CD4-positive, alpha-beta T cell (primary cell): Measurements from ENCODE around the gene SNX14. TPM values are rescaled to one million over a fixed set of nuclear protein-coding genes. Genes with fewer than 3 reads are reported as not detected.

Experiments
- ATAC-seq: fragments of 200-7000 bp; cut with Tn5 transposase; one replicate; pipeline ENCODE4 v1.10.0; 2022; ENCODE audit warnings: mild to moderate bottlenecking; ENCODE audit not compliant: poor library complexity
- CTCF ChIA-PET: fragments of 350-600 bp; sonication (Branson Sonifier 250); formaldehyde crosslinking; loops from one replicate; lab custom pipeline; 2021; ENCODE audit warnings: antibody characterized with exemption, inconsistent platforms; lab: Charles Lee
- POLR2A ChIA-PET: fragments of 350-600 bp; sonication (Branson Sonifier 250); formaldehyde crosslinking; loops from one replicate; lab custom pipeline; 2021; ENCODE audit warnings: antibody characterized with exemption, inconsistent platforms; lab: Charles Lee
- DNase-seq, 14 experiments: peaks; one replicate each; pipeline ENCODE4 v3.0.0-alpha.2; 2013 to 2020; ENCODE audit warnings: mixed read lengths in 2 of 14
- H3K27ac ChIP-seq, 2 donors: one replicate each; pipeline versions ENCODE4 v1.5.1 to v1.7.0; 2013; ENCODE audit warnings: low read length in 2 of 2, low read depth in 1 of 2, mild to moderate bottlenecking in 1 of 2
- H3K27me3 ChIP-seq, 2 experiments: 1 replicate in 1 of 2; 2 replicates in 1 of 2; pipeline versions ENCODE4 v1.6.1 to v1.7.0; 2013; ENCODE audit warnings: low read length in 2 of 2, control low read depth in 1 of 2, mild to moderate bottlenecking in 1 of 2, moderate library complexity in 1 of 2; ENCODE audit not compliant: insufficient read depth in 2 of 2, control insufficient read depth in 1 of 2
- H3K36me3 ChIP-seq: one replicate; pipeline ENCODE4 v1.6.1; 2013; ENCODE audit warnings: low read length, control low read depth; ENCODE audit not compliant: insufficient read depth
- H3K4me1 ChIP-seq: one replicate; pipeline ENCODE4 v1.6.1; 2013; ENCODE audit warnings: low read length, control low read depth; ENCODE audit not compliant: insufficient read depth
- H3K4me3 ChIP-seq: one replicate; pipeline ENCODE4 v1.5.1; 2013; ENCODE audit warnings: mild to moderate bottlenecking, low read length, moderate library complexity
- H3K9me3 ChIP-seq, 2 experiments: 1 replicate in 1 of 2; 2 replicates in 1 of 2; pipeline versions ENCODE4 v1.6.1 to v1.7.0; 2013; ENCODE audit warnings: low read length in 2 of 2, mild to moderate bottlenecking in 2 of 2, control low read depth in 1 of 2, moderate library complexity in 1 of 2; ENCODE audit not compliant: control insufficient read depth in 1 of 2, insufficient read depth in 1 of 2
- H3K27ac Mint-ChIP-seq: one replicate; pipeline ENCODE4 v1.8.0; 2020; ENCODE audit warnings: mixed read lengths
- H3K27me3 Mint-ChIP-seq: one replicate; pipeline ENCODE4 v1.8.0; 2021; ENCODE audit warnings: mixed read lengths
- H3K36me3 Mint-ChIP-seq: one replicate; pipeline ENCODE4 v1.8.0; 2021; ENCODE audit warnings: low read depth, mixed read lengths
- H3K4me1 Mint-ChIP-seq: one replicate; pipeline ENCODE4 v1.8.0; 2021; ENCODE audit warnings: low read depth, mixed read lengths
- H3K4me3 Mint-ChIP-seq: one replicate; pipeline ENCODE4 v1.8.0; 2020; ENCODE audit warnings: mild to moderate bottlenecking, mixed read lengths
- H3K9me3 Mint-ChIP-seq: one replicate; pipeline ENCODE4 v1.8.0; 2020; ENCODE audit warnings: mixed read lengths
- CTCF ChIP-seq: fragments of 200-600 bp; IDR thresholded peaks from one replicate; pipeline ENCODE4 v1.8.0; 2022; ENCODE audit warnings: antibody characterized with exemption, mild to moderate bottlenecking
- intact Hi-C, 2 experiments: fragments of 100-400 bp; cut with DNase I in 1 of 2; cut with micrococcal nuclease in 1 of 2; formaldehyde crosslinking; loops; one replicate each; pipeline versions ENCODE4 v1.15.1 to v1.9.0; 2023 to 2025; cut with DNase I, micrococcal nuclease
- total RNA-seq, 174 experiments: library from RNA in 2 of 174; stranded (reverse) in 2 of 174; gene quantifications; one replicate each; pipeline ENCODE4 v1.2.3 and lab custom pipeline; 2021 to 2026

Gene SNX14
- total RNA-seq, 2 experiments from 2014 or later = 30.8 to 31.5 TPM

- Histone ChIP-seq H3K4me1 (peaks cover 43% of the 10 kb centered on the region), H3K4me3 (no peak overlapping the region), H3K36me3 (no peaks in the 10 kb centered on the region), H3K27me3 (peaks cover 4 to 12% of the 10 kb centered on the region in 2 experiments), H3K9me3 (no peaks in the 10 kb centered on the region), H3K27ac (no peak overlapping the region)
- no peak for ATAC-seq
- intact Hi-C loops = no loop called here
- ChIA-PET CTCF (no interaction called here), POLR2A (interaction anchor here (2.2 kb wide), 1 partner anchor 8 kb away, joined by 9 read pairs; the partner anchor contains the start of gene NT5E)
- Mint-ChIP-seq H3K27ac (no peak overlapping the region), H3K4me3 (no peak overlapping the region), H3K4me1 (peaks cover 52% of the 10 kb centered on the region), H3K27me3 (peaks cover 12% of the 10 kb centered on the region), H3K36me3 (no peaks in the 10 kb centered on the region), H3K9me3 (no peaks in the 10 kb centered on the region)
- no peak for TF ChIP-seq CTCF
- no peak for DNase-seq
These were observed 135.5 kb downstream of the SNX14 start for GRCh38 chr6:85458184-85458583.

DNA sequence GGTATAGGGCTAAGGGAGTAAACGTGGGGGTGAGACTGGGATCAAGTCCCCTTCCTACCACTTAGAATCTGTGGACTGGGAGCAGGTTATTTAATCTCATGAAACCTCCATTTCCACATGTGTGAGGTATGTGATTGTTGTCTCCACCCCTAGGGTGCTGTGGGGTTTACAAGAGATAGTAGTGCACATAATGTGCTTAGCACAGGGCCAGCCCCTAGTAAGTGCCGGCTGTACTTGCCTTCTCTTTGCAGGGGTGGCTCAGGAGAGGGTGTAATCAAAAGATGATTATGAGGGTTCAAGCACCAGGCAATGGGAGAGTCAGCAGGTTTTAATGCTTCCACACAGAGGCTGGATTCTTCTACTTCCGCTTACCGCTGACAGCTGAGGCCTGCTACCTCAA is 136.9 kb downstream of the SNX14 start:
- Histone ChIP-seq H3K27me3 (peaks cover 4 to 17% of the 10 kb centered on the region in 2 experiments), H3K9me3 (no peaks in the 10 kb centered on the region), H3K4me3 (no peak overlapping the region), H3K27ac (no peak overlapping the region), H3K36me3 (no peaks in the 10 kb centered on the region), H3K4me1 (peaks cover 40% of the 10 kb centered on the region)
- no peak for ATAC-seq
- Mint-ChIP-seq H3K36me3 (no peaks in the 10 kb centered on the region), H3K4me1 (peaks cover 57% of the 10 kb centered on the region), H3K27me3 (peaks cover 23% of the 10 kb centered on the region), H3K4me3 (no peak overlapping the region), H3K27ac (no peak overlapping the region), H3K9me3 (no peaks in the 10 kb centered on the region)
- CTCF ChIA-PET = no interaction called here
- TF ChIP-seq CTCF = no peak
- POLR2A ChIA-PET = no interaction called here
- DNase-seq = no peak
- intact Hi-C loops = no loop called here

Other genes starting within 250 kb of the SNX14 start
- 1 to 10 TPM; 2.7 to 3.3 TPM for gene NT5E, start 143.8 kb downstream of the SNX14 start, total RNA-seq
- 10 to 100 TPM; 53.2 to 58.3 TPM for gene SYNCRIP, start 49.0 kb upstream of the SNX14 start, total RNA-seq